Activated CD4-positive, alpha-beta T cell treated with anti-CD3 and anti-CD28 coated beads, Interleukin-10, Interleukin-2, amounts not matched to agents 100 ng/mL and 50 ng/mL, durations not matched to agents 16 hours and 8 hours (primary cell): ENCODE results near the gene DUS3L.

Source experiments
- DNase-seq: peaks from one replicate; pipeline ENCODE4 v3.0.0-alpha.2; 2020

Gene DUS3L

GRCh38 chr19:5822181-5822844 lies 31.4 kb upstream of the DUS3L start:
- no peak for DNase-seq

GRCh38 chr19:5821521-5822180 lies 30.7 kb upstream of the DUS3L start:
- no peak for DNase-seq

- DNase-seq = no peak
These were observed 29.8 kb upstream of the DUS3L start for GRCh38 chr19:5820785-5821184.

GRCh38 chr19:5818594-5818993 lies 27.6 kb upstream of the DUS3L start:
- DNase-seq = no peak

GRCh38 chr19:5817218-5817617 lies 26.3 kb upstream of the DUS3L start:
- no peak for DNase-seq

GRCh38 chr19:5814852-5815246 lies 23.9 kb upstream of the DUS3L start:
- DNase-seq = no peak

GRCh38 chr19:5814123-5814851 lies 23.3 kb upstream of the DUS3L start:
- no peak for DNase-seq

- DNase-seq = no peak
These were observed 20.2 kb upstream of the DUS3L start for GRCh38 chr19:5811117-5811516.

GRCh38 chr19:5809469-5809868 lies 18.5 kb upstream of the DUS3L start:
- no peak for DNase-seq

- DNase-seq = no peak
These were observed 18.1 kb upstream of the DUS3L start for GRCh38 chr19:5809053-5809452.

GRCh38 chr19:5808120-5808816 lies 17.3 kb upstream of the DUS3L start:
- DNase-seq = no peak

GRCh38 chr19:5806905-5807304 lies 15.9 kb upstream of the DUS3L start:
- DNase-seq = no peak

GRCh38 chr19:5806133-5806489 lies 15.1 kb upstream of the DUS3L start:
- DNase-seq = no peak

GRCh38 chr19:5805462-5806132 lies 14.6 kb upstream of the DUS3L start:
- peak; percentile 49 for DNase-seq

- peak; percentile 49 for DNase-seq
These were observed 13.8 kb upstream of the DUS3L start, which contains the start of gene NRTN for GRCh38 chr19:5804516-5805461. NRTN (plus strand) TSS chr19:5805067; CDS start chr19:5824166, 19,099 bp downstream.

- peak; percentile 97 for DNase-seq
These were observed 13.0 kb upstream of the DUS3L start for GRCh38 chr19:5803752-5804515.

GRCh38 chr19:5803441-5803751 lies 12.4 kb upstream of the DUS3L start:
- no peak for DNase-seq

- DNase-seq = no peak
These were observed 11.0 kb upstream of the DUS3L start for GRCh38 chr19:5801796-5802619.

GRCh38 chr19:5800361-5801270 lies 9.7 kb upstream of the DUS3L start:
- DNase-seq = no peak
